Stomach smooth muscle (tissue), 2 donors: ENCODE data around the gene EML2.

Source experiments
- H3K27ac ChIP-seq: one replicate; pipeline ENCODE4 v1.7.0; 2013; ENCODE audit warnings: mild to moderate bottlenecking, low read length, inconsistent platforms
- H3K27me3 ChIP-seq, 2 donors: one replicate each; pipeline ENCODE4 v1.7.0; 2013; ENCODE audit warnings: low read length in 2 of 2; ENCODE audit not compliant: insufficient read depth in 2 of 2, control insufficient read depth in 1 of 2
- H3K36me3 ChIP-seq, 2 donors: one replicate each; pipeline ENCODE4 v1.7.0; 2013; ENCODE audit warnings: low read length in 2 of 2; ENCODE audit not compliant: control insufficient read depth in 2 of 2, insufficient read depth in 2 of 2
- H3K4me1 ChIP-seq: one replicate; pipeline ENCODE4 v1.7.0; 2013; ENCODE audit warnings: low read length; ENCODE audit not compliant: control insufficient read depth, insufficient read depth
- H3K4me3 ChIP-seq, 2 donors: one replicate each; pipeline ENCODE4 v1.7.0; 2013; ENCODE audit warnings: low read length in 2 of 2
- H3K9ac ChIP-seq, 2 donors: one replicate each; pipeline ENCODE4 v1.7.0; 2013; ENCODE audit warnings: low read length in 2 of 2, mild to moderate bottlenecking in 1 of 2
- H3K9me3 ChIP-seq, 2 donors: one replicate each; pipeline ENCODE4 v1.7.0; 2013; ENCODE audit warnings: low read length in 2 of 2; ENCODE audit not compliant: control insufficient read depth in 2 of 2
- donor health status: healthy.
- donor health status: Pancreatic carcinoma.

Gene EML2

DNA sequence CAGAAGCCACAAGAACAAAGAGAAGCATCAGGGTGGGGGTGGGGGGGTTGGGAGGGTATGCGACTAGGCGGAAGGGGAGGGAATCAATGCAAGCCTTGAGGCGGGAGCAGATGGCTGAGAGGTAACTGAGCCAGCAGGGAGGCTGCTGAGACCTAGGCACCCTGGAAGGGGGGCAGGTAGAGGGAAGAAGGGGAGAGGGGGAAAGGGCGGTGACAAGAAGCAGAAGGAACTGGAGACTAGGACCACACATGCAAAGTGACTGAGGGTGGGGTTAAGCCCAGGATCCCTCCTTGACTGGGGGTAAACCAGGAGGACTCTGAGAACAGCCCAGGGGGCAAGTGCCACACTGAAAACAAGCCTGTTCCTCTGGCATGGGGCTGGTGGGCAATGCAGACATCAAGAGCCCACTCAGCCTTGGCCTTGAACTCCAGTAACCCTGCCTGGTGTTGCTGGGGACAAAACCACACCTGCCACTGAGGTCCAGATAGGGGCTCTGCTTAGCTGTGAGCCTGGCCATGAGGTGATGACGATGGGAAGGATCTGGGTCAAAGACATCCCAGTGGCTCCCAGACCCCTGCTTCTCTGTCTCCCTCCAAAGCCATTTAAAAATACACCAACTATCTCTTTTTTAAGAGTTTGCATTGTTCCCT is 74.9 kb downstream of the EML2 start:
- Histone ChIP-seq H3K27ac (no peak overlapping the region), H3K36me3 (no peaks in the 10 kb centered on the region), H3K4me1 (no peaks in the 10 kb centered on the region), H3K9ac (no peak overlapping the region), H3K9me3 (no peaks in the 10 kb centered on the region), H3K27me3 (no peaks in the 10 kb centered on the region), H3K4me3 (no peak overlapping the region)

DNA sequence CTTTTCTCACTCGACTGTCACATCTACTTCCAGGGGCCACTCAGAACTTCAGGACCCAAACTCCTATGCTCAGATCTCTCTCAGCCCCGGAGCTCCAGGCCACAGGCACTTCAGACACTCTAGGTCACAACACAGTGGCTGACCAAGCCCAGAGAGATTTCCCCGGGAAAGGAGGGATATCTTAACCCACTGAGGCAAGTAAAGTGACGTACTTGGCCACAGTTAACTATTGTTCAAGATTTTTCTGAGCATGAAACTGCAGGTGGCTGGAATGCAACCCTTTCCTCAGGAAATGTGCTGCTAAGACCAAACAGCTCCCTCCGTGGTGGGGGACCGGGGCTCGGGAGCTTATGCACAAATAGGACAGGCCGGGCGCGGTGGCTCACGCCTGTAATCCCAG is 78.5 kb downstream of the EML2 start:
- Histone ChIP-seq H3K27me3 (no peaks in the 10 kb centered on the region), H3K36me3 (no peaks in the 10 kb centered on the region), H3K9ac (no peak overlapping the region), H3K9me3 (no peaks in the 10 kb centered on the region), H3K4me1 (no peaks in the 10 kb centered on the region), H3K4me3 (no peak overlapping the region), H3K27ac (no peak overlapping the region)

DNA sequence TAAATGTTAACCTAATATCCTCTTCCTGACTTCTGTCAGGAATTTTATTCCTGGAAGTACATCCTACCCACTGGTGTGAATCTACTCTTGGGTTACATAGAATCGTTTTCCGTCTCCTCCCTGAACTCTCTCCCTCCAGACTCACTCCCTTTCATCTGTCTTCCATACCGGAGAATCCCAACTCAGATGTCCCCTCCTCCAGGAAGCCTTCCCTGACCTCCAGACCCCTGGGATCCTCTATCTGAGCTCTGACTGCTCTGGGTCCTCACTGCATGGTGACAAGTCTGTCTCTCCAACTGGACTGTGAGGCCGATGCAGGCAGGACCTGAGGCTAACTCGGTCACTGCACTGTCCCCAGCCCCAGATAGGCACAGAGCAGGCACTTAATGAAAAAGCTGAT is 79.2 kb downstream of the EML2 start:
- H3K27me3 ChIP-seq: no peaks in the 10 kb centered on the region

More for the DNA sequence above, 79.2 kb downstream of the EML2 start:
- no peaks in the 10 kb centered on the region for H3K4me1 ChIP-seq
- no peak overlapping the region for H3K9ac ChIP-seq
- no peak overlapping the region for H3K27ac ChIP-seq
- no peaks in the 10 kb centered on the region for H3K36me3 ChIP-seq
- no peak overlapping the region for H3K4me3 ChIP-seq
- no peaks in the 10 kb centered on the region for H3K9me3 ChIP-seq
